Activated CD4-positive, alpha-beta T cell treated with anti-CD3 and anti-CD28 coated beads for 4 hours (primary cell): ENCODE measurements around the gene ZMAT5.
"Not testable (repeated sequence)": the region's sequence is repeated elsewhere in the genome, so short reads cannot be mapped to it uniquely, and the experiment has no call there.

Experiments used
- DNase-seq, 2 donors: peaks; one replicate each; pipeline ENCODE4 v3.0.0-alpha.2; 2020

Gene ZMAT5

GRCh38 chr22:29784451-29785361 is 17.9 kb upstream of the ZMAT5 start:
- no peak for DNase-seq

GRCh38 chr22:29782061-29782845 is 15.4 kb upstream of the ZMAT5 start:
- no peak for DNase-seq

GRCh38 chr22:29780748-29781676 is 14.2 kb upstream of the ZMAT5 start:
- no peak for DNase-seq

DNA sequence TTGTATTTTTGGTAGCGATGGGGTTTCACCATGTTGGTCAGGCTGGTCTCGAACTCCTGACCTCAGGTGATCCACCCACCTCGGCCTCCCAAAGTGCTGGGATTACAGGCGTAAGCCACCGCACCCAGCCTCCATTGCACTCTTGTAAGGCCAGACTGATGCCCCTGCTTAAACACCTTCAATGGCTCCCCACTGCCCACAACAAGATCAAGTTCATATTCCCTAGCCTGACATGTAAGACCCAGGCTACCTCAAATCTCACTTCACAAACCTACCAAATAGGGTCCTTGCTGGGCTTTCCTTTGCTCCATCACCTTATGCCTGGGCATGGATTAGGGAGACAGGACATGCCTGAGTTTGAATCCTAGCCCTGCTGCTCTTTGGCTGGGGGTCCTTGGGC is 13.4 kb upstream of the ZMAT5 start:
- DNase-seq: no peak

GRCh38 chr22:29773233-29773632 is 6.4 kb upstream of the ZMAT5 start:
- no peak for DNase-seq

DNA sequence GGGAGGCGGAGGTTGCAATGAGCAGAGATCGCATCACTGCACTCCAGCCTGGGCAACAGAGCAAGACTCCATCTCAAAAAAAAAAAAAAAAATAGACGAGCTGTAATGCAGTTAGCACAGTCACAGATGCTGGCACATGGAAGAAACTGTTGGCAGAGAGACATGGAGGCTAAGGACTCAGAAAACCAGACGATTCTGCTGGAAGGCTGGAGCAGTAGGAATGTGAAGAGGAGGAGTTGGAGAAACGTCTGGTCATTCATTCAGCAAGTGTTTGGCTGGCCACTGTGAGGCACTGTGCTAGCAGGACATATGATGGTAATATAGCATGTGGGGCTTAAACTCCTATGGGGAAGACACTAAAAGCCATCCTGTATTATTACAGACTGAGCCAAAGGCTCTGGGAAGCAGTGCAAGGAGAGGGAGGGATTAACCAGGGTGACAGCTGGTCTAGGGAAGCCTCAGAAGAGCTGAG is 5.4 kb upstream of the ZMAT5 start:
- no peak for DNase-seq

GRCh38 chr22:29769723-29770321 is 3.0 kb upstream of the ZMAT5 start:
- DNase-seq: no peak

DNA sequence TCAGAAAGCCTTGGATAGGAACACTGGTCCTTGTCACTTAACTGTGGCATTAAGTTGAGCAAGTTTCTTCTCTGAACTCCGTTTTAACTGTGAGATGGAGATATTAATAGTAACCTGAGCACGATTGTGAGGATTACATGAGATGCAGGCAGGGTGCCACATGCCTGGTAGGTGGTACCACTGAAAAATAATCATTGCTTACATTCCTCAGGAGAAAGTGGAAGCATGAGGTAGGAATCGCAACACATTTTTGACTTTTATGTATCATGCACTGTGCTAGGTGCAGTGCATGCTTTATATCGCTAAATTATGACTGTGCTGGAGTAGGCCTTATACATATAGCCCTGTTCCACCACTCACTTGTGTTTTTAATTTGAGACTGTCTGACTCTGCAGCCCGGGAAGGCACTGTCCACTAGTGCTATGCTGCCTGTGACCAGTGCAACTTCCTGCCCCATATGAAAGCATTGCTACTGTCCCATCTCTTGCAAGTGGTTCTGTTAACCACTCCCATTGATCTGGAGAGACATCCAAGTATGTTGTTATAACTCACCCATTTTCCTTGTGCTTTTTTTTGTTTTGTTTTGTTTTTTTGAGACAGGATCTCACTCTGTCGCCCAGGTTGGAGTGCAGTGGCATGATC is 1.4 kb upstream of the ZMAT5 start:
- DNase-seq: no peak

DNA sequence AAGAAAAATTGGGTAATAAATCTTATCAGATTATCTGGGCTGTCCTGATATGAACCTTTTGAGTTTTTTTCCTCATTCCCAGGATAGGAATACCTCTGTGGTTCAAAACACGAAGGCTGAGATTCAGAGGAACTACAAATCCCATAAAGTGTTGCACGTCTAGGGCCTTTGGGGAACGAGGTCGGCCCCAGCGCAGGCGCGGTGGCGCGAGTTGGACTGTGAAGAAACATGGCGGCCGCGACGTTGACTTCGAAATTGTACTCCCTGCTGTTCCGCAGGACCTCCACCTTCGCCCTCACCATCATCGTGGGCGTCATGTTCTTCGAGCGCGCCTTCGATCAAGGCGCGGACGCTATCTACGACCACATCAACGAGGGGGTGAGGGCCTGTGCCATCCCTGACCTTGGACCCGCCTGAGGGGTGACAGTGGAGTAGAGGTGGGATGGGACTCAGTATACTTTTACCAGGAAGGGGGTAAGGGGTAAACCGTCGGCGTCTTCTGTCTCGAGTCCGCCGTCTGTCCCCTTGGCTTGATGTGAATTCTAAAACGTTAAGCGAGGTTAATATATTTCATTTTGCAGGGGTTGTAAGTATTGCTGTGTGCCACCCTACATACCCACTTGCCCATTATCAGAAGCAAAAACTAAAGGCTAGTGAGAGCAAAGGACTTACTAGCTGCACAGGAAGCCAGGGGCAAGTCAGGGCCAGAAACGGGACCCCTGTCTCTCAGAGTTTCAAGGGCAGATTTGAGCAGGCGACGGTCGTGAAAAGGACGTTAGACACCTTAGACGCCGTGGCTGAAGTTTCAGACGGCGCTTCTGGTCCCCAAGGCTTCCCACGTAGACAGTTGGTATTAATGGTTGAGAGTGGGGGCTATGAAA is 604 bp upstream of the ZMAT5 start, which contains the start of gene UQCR10:
UQCR10 (plus strand) TSS at position 199 of the 881 bp plus-strand sequence; CDS start at position 229, 30 bp downstream.
- peak; percentile 91 to 93 for DNase-seq

- peak in 1 of 2 donors; percentile 18 for DNase-seq
Observed at GRCh38 chr22:29765905-29766631, 739 bp downstream of the ZMAT5 start.

GRCh38 chr22:29762263-29762662 is 4.5 kb downstream of the ZMAT5 start:
- DNase-seq: no peak

DNA sequence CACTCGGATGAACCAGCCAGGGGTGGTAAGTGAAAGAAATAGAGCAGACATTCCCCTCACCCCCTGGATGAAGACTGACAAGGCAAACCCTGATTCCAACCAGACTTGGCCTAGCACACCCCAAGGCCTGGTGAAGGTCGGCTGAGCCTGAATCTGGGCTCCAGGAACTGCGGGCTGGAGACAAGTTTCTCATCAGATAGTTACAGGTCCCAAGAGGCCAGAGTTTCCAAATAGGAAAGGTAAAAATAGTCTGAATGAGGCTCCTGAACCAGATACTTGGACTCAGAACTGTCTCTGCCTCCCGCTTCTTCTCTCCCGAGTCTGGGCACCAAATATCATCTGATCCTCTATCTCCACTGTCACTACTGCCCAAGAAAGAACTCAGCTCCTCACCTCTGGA is 7.8 kb downstream of the ZMAT5 start:
- no peak for DNase-seq

GRCh38 chr22:29758068-29758622 is 8.7 kb downstream of the ZMAT5 start:
- no peak for DNase-seq

GRCh38 chr22:29757096-29757495 is 9.7 kb downstream of the ZMAT5 start:
- no peak for DNase-seq

DNA sequence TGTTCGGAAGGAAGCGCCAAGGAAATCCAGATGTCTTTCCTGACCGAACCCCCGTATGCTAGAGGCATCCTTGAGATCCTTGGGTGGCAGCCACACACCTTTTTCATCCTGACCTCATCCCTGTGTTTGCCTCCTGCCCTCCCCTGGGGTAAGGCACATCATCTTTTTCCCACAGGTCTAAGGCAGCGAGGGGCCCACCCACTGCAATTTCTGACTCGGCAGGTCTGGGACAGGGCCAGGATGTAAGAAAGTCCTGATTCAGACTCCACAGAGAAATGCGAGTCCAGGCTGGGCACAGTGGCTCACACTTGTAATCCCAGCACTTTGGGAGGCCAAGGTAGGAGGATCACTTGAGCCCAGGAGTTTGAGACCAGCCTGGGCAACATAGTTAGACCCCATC is 10.5 kb downstream of the ZMAT5 start:
- no peak for DNase-seq

- DNase-seq: no peak
Observed at GRCh38 chr22:29755889-29756288, 10.9 kb downstream of the ZMAT5 start.

GRCh38 chr22:29754658-29755395 is 12.0 kb downstream of the ZMAT5 start:
- not testable (repeated sequence) for DNase-seq

GRCh38 chr22:29753808-29754657 is 12.8 kb downstream of the ZMAT5 start:
- DNase-seq: no peak
